Islet precursor cell (in vitro differentiated cells): Measurements from ENCODE around the gene HADHB.
A peak's percentile ranks its signal among the peaks of the same experiment; 100 is the strongest.
"Not testable (repeated sequence)": the region's sequence is repeated elsewhere in the genome, so short reads cannot be mapped to it uniquely, and the experiment has no call there.

ENCODE experiments used
- DNase-seq: peaks from one replicate; pipeline ENCODE4 v3.0.0-alpha.2; 2018

Gene HADHB

DNA sequence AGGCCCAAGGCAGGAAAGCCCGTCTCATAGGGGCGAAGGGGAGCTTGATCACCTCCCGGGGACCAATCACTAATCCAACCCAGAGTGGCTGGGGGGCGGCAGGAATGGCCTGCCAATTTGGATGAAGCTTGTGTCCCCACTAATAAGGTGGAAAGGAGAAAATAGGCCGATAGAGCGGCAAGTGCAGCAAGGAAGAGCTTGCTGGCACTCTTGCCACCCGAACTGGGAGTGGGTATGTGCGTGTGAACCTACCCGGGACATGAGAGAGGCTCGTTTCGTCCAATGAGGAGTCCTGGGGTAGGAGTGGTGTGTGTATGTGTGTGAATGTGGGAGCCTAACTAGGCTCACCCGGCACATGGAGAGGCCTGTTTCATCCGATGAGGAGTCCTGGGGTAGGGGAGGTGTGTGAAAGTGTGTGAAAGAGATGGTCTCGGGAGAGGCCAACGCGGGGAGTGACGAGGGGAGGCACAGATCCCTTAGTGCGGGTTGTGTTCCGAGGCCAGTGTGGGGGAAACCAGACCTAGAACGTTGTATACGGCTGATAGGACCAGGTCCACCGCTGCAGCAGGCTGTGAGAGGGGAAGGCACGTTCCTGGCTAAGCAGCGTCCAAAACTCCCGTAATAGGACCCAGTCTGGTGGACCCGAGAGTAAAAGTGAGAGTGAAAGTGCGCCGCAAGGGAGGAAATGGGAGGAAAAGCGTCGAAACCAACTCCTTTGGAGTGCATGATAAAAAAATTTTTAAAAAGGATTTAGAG lies 54.1 kb downstream of the HADHB start:
- DNase-seq = peak; percentile 73

GRCh38 chr2:26299471-26300101 lies 54.8 kb downstream of the HADHB start:
- peak; percentile 77 for DNase-seq

DNA sequence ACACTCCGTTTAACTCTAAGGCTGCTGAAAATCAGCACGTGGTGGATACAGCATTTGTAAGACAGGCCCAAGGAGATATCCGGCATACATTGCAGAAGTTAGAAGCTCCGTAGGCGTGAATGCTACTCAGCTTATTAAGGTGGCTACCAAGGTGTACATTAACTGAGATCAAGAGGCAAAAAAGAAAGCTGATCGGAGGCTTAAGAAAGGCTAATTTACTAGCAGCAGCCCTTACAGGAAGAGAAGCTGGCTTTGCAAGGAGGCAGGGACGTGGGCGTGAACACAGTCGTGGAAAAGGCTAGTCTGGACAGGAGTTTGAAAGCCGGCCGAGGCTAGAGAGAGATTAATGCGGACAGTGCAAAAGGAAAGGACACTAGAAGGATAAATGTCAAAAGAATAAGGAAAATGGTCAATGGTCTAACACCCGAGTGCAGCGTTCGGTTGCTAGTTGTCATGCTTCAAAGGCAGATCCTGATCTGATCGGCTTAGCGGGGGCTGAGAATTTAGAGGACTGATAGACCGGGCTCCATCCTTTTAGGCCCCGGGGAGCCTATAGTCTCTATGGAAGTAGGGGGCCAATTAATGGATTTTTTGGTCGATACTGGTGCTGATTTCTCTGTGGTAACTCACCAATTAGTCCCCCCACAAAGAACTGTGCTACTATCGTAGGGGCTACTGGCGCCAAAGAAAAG lies 55.6 kb downstream of the HADHB start:
- no peak for DNase-seq

- DNase-seq = no peak
Observed at GRCh38 chr2:26302846-26303245, 58.1 kb downstream of the HADHB start.

DNA sequence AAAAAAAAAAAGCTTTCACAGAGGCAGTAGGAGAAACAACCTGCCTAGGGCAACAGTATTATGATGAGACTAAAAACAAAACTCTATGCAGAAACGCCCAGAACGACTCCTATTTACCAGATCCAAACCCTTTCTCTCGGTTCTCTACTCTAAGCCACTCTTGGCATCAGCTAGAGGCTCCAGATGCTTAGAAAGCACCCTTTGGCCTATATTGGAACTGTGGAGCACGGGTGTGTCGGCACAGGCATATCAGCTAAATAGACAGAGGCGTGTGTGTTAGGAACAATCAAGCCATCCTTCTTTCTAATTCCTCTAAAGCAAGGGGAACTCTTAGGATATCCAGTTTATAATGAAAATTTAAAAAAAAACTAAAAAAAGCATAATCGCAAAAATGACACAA lies 60.4 kb downstream of the HADHB start:
- not testable (repeated sequence) for DNase-seq

DNA sequence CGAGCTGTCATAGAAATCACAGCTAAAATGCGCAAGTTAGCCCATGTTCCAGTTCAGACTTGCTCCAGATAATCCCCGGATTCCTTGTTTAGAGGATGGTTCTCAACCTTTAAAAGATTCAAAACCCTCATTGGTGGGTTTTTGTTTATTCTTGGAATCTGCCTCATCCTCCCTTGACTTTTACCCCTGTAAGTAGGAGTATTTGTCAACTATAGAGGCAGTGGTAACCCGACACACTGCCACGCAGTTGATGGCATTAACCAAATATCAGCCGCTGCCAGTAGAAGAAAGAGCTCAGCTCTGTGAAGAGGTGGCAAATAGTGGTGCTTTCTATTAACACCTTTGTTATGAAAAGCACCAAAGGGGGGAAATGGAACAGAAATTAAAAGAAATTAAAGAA lies 60.8 kb downstream of the HADHB start:
- no peak for DNase-seq

DNA sequence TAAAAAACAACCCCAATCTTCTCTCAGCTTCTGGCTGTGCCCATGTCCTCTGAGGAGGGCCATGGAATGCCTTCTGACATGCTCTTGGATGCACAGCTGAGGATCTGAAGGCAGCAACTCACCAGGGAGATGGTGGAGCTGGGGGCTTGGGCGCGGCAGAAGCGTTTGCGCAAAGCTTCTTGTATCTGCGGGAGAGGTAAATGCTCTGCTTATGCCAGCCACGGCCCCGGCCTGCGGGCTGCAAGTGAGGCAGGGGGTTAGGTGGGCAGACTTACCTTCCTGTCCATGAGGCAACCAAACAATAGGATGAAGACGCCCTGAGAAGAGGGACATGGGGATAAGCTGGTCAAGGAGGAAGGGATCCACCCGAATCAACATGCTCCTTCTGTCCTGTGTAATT lies 65.2 kb downstream of the HADHB start:
- DNase-seq = no peak

DNA sequence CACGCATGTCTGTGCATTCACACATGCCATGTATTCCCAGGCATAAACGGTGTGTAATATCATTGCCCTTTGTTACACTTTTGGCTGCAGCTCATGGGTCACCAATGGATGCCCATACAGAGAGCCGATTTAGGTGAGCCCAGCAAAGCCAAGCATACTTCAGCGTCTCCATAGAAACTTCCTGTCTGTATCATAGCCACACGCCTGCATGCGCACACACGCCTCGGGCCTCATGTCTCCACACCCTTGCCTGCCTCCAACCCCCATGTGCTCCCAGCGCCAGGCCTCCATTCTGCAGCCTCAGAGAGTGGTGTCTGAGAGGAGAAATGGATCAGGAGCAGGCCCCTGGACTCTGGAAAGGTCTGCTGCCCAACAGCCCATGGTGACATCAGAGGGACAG lies 67.7 kb downstream of the HADHB start:
- no peak for DNase-seq

GRCh38 chr2:26313446-26313845 lies 68.7 kb downstream of the HADHB start:
- DNase-seq = no peak

DNA sequence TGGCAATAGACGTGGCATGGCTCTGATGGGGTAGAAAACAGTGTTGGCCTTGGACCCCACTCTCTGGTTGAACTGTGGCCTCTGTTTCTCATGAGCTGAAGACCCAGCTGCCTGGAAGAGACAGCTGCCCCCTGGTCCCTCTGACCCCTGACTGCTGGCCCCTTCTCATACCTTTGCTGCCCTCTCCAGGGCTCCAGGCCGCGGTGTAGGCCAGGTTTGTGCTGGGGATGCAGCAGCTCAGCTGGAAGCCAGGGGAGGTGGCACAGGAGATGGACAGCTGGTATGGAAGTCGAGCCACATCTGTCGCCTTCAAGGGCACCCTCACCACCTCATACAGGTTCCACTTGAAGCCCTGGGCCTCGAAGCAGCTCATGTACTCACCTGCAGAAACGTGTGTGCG lies 69.5 kb downstream of the HADHB start:
- DNase-seq = no peak

- DNase-seq = no peak
Observed at GRCh38 chr2:26316041-26316440, 71.3 kb downstream of the HADHB start.

- no peak for DNase-seq
Observed at GRCh38 chr2:26316845-26317244, 72.1 kb downstream of the HADHB start.

DNA sequence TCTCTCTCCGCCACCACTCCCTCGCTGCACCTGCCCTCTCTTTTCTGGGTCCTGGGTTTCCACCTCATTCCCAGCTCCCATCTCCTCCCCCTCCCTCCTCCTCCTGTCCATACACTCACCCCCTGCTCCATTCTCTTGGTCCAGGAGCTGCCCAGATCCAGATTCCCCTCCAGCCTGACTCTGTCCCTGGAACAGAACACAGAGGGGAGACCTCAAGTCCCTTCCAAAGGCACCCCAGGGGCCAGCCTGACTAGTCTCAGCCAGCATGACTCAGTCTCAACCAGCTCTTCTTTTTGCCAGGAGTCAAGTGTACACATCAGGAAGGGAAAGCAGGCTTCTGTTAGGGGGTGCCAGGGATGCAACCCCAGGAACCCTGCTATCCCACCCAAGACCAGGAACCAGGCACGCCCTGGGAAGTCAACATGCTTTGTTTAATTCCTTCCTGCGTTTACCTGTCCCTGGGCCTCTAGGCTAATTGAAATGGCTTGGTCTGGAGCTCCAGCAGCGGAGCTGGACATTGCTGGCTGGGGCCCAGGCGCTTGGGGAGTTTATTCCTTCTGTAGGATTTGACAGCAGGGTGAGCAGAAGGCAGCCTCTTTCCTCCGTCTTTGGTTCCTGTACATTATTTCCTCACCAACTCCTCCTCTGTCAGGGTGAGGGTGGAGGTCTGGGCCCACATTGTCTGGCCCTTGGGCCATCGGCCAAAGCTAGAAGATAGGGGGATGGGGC lies 72.8 kb downstream of the HADHB start:
- no peak for DNase-seq

DNA sequence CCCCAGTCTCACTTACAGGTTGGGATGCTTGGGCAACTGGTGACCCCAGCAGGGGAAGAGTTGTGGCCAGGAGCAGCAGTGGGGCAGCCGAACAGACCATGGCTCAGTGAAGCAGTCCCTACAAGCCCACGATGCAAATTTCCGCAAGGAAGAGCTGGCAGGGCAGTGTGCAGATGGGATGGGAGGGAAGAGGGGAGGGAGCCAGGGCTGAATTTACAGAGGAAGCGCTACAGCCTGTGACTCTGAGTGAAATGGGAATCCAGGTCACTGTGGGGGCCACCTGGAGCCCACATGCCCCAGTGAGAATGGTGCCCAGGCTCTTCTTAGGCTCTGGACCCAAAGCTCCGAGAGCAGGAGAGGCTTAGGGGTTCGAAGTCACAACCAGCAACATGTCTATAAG lies 74.2 kb downstream of the HADHB start:
- no peak for DNase-seq

GRCh38 chr2:26324479-26324878 lies 79.7 kb downstream of the HADHB start:
- not testable (repeated sequence) for DNase-seq

DNA sequence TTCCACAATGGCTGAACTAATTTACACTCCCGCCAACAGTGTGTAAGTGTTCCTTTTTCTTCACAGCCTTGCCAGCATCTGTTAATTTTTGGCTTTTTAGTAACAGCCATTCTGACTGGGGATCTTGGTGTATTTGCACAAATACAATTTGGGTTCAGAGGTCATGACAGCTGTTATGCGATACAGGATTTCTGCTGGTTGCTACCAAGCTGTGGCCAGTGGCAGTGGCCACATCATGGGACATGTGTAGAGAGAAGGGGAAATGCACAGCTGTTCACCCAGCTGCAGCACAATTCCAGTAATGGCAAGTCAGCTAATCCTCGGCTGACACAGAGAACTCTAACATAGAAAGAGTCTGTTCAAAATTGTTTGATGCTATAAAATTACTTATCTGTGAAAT lies 80.2 kb downstream of the HADHB start:
- no peak for DNase-seq

DNA sequence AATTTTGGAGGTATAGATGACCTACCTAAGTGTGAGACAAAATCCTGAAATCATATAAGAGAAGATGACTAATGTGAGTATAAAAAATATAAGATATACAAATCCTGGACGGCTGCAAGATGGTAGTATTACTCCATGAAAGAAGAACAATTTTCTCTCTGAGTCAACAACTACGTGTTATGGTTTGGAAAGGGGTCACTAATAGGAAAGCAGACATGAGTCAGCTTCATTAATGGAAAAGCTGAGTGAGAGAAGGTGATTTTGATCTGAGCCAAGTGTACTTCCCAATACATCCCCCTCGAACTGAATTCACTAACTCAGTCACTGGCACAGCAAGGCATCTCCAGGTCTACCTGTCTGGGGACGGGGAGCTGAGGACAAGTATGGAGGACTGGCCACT lies 81.1 kb downstream of the HADHB start:
- DNase-seq = no peak

DNA sequence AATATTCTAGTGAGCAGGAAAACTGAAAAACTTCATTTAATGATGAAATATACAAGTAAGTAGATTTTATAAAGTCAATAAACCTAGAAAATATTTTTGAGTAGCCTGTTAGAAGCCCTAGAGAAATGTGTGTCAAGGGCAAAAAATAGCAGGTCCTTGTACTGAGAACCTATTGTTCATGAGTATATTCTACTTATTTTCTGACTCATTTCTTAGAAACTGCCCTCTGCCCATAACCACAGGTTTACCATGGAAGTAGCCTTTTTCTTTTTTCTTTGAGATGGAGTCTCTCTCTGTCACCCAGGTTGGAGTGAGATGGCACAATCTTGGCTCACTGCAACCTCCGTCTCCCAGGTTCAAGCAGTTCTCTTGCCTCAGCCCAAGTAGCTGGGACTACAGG lies 81.8 kb downstream of the HADHB start:
- no peak for DNase-seq

- no peak for DNase-seq
Observed at GRCh38 chr2:26327291-26328272, 82.8 kb downstream of the HADHB start.

DNA sequence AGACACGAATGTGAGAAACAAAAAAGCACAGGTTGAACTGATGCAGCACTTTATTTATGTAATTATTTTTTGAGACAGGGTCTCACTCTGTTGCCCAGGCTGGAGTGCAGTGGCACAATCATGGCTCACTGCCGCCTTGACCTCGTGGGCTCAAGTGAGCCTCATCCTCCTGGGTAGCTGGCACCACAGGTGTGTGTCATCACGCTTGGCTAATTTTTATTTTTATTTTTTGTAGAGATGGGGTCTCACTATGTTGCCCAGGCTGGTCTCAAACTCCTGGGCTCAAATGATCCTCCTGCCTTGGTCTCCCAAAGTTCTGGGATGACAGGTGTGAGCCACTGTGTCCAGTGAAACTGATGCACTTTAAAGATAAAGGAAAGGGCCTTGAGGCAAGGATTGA lies 84.3 kb downstream of the HADHB start:
- DNase-seq = not testable (repeated sequence)

DNA sequence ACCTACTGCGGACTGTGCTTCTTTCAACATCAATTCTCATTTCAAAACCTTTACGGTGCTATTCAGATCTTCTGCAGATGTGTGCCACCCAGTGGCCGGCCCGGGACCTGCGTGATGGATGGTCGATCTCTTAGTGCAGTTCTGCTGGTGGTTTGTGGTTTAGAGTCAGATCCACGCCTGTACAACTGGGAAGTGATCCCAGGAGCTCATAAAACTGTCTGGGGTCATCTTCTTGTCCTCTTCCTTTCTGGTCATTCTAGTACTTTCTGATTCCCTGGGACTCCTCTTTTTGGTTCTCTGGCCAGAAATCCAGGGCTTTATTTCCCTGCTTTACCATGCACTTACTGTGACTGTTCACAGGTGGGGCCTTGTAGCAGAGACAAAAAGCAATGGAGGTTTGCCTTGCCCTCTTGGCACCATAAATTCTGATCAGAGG lies 85.4 kb downstream of the HADHB start:
- peak; percentile 95 for DNase-seq

DNA sequence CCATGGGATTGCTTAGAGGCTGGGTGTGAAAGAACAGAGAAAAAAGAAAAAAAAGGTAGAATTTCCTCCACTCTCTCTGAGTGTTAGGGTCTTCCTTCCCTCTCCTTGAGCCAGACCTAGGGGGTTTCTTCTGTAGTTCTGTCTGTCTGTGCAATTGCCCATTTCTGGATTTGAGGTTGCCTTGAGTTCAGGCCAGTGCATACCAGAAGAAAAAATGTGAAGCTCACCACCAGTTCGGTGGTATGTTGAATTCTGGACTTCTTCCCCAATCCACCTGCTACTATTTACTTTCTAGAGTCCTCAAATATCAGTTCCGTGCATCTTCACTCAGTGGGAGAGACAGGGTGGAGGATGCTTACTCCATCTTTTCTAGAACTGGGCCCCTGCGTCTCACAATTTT lies 85.9 kb downstream of the HADHB start:
- DNase-seq = no peak
